IMR-90 (cell line): ENCODE results near the gene CHST8. TPM values are rescaled to one million over a fixed set of nuclear protein-coding genes. Genes with fewer than 3 reads are reported as not detected.

Experiments
- ATAC-seq: fragments of 200-7000 bp; cut with Tn5 transposase; 2 replicates; pipeline ENCODE4 v1.9.1; 2020; ENCODE audit warnings: low read depth, mild to moderate bottlenecking, moderate library complexity
- BruUV-seq: library from RNA; stranded (reverse); fragments of 400-500 nt; replicated peaks from 2 replicates; lab custom pipeline; 2021; lab: Mats Ljungman, UMichigan
- CTCF ChIA-PET: fragments of 300-600 bp; formaldehyde crosslinking; extraction: SDS; loops from one replicate; lab custom pipeline; 2021; ENCODE audit warnings: antibody characterized with exemption; lab: Yijun Ruan, JAX
- POLR2A ChIA-PET: fragments of 300-600 bp; sonication (Branson Sonifier 250); formaldehyde crosslinking; loops from one replicate; lab custom pipeline; 2022; ENCODE audit warnings: antibody characterized with exemption; ENCODE audit not compliant: unreplicated experiment; lab: Charles Lee
- DNase-seq: peaks from one replicate; pipeline ENCODE4 v3.0.0; 2013
- H2AFZ ChIP-seq: replicated peaks from 2 replicates; pipeline ENCODE3; 2013; ENCODE audit warnings: low read length, mild to moderate bottlenecking; ENCODE audit not compliant: poor library complexity
- H2AK5ac ChIP-seq: 2 replicates; pipeline ENCODE4 v1.6.1; 2013; ENCODE audit warnings: low read depth, low read length, inconsistent platforms
- H2AK9ac ChIP-seq: replicated peaks from 2 replicates; pipeline ENCODE3; 2013; ENCODE audit warnings: mild to moderate bottlenecking, low read depth, low read length, moderate library complexity; ENCODE audit not compliant: poor library complexity
- H2BK120ac ChIP-seq: 2 replicates; pipeline ENCODE4 v1.6.1; 2013; ENCODE audit warnings: low read depth, low read length, inconsistent platforms
- H2BK15ac ChIP-seq: 3 replicates; pipeline ENCODE4 v1.6.1; 2013; ENCODE audit warnings: low read depth, low read length, inconsistent platforms
- H2BK20ac ChIP-seq: 2 replicates; pipeline ENCODE4 v1.6.1; 2013; ENCODE audit warnings: low read depth, mild to moderate bottlenecking, inconsistent platforms, low read length, moderate library complexity
- H2BK5ac ChIP-seq: 2 replicates; pipeline ENCODE4 v1.6.1; 2013; ENCODE audit warnings: mild to moderate bottlenecking, low read depth, low read length, inconsistent platforms; ENCODE audit not compliant: poor library complexity, severe bottlenecking
- H3K14ac ChIP-seq: replicated peaks from 2 replicates; pipeline ENCODE4 v1.6.1; 2013; ENCODE audit warnings: low read depth, low read length, inconsistent platforms
- H3K18ac ChIP-seq: 2 replicates; pipeline ENCODE4 v1.6.1; 2013; ENCODE audit warnings: low read depth, low read length, control low read depth
- H3K23ac ChIP-seq: 2 replicates; pipeline ENCODE4 v1.6.1; 2013; ENCODE audit warnings: low read depth, low read length, inconsistent platforms
- H3K27ac ChIP-seq: 2 replicates; pipeline ENCODE4 v1.5.1; 2013; ENCODE audit warnings: mild to moderate bottlenecking, control low read depth, low read length; ENCODE audit not compliant: insufficient read depth
- H3K27me3 ChIP-seq: 2 replicates; pipeline ENCODE4 v1.6.1; 2013; ENCODE audit warnings: low read length; ENCODE audit not compliant: control insufficient read depth, insufficient read depth
- H3K36me3 ChIP-seq: 2 replicates; pipeline ENCODE4 v1.6.1; 2013; ENCODE audit warnings: low read length, mixed read lengths; ENCODE audit not compliant: control insufficient read depth, insufficient read depth
- H3K4ac ChIP-seq: 2 replicates; pipeline ENCODE4 v1.6.1; 2013; ENCODE audit warnings: low read depth, low read length, inconsistent platforms
- H3K4me1 ChIP-seq: 2 replicates; pipeline ENCODE4 v1.6.1; 2013; ENCODE audit warnings: low read length, mixed read lengths; ENCODE audit not compliant: control insufficient read depth, insufficient read depth
- H3K4me2 ChIP-seq: 2 replicates; pipeline ENCODE4 v1.6.1; 2013; ENCODE audit warnings: low read depth, mild to moderate bottlenecking, control low read depth, low read length, moderate library complexity
- H3K4me3 ChIP-seq: 2 replicates; pipeline ENCODE4 v1.5.1; 2013; ENCODE audit warnings: low read depth, mild to moderate bottlenecking, control low read depth, low read length, moderate library complexity; ENCODE audit not compliant: insufficient read depth
- H3K56ac ChIP-seq: 2 replicates; pipeline ENCODE4 v1.6.1; 2013; ENCODE audit warnings: low read length, inconsistent platforms; ENCODE audit not compliant: insufficient read depth; ENCODE audit errors: extremely low read depth
- H3K79me1 ChIP-seq, 2 experiments: 2 replicates each; pipeline ENCODE4 v1.6.1; 2013; ENCODE audit warnings: low read length in 2 of 2, inconsistent platforms in 1 of 2, low read depth in 1 of 2
- H3K9ac ChIP-seq: 2 replicates; pipeline ENCODE4 v1.6.1; 2013; ENCODE audit warnings: low read depth, low read length, control low read depth
- H3K9me1 ChIP-seq: 2 replicates; pipeline ENCODE4 v1.6.1; 2013; ENCODE audit warnings: low read length, inconsistent platforms; ENCODE audit not compliant: insufficient read depth
- H3K9me3 ChIP-seq: 2 replicates; pipeline ENCODE4 v1.6.1; 2013; ENCODE audit warnings: low read length; ENCODE audit not compliant: control insufficient read depth, insufficient read depth
- H4K20me1 ChIP-seq: 2 replicates; pipeline ENCODE4 v1.6.1; 2013; ENCODE audit warnings: low read length, inconsistent platforms; ENCODE audit not compliant: insufficient read depth
- H4K5ac ChIP-seq: 2 replicates; pipeline ENCODE4 v1.6.1; 2013; ENCODE audit warnings: mild to moderate bottlenecking, low read depth, low read length, control low read depth
- H4K8ac ChIP-seq, 2 experiments: 2 replicates each; pipeline ENCODE4 v1.6.1; 2013; ENCODE audit warnings: low read depth in 2 of 2, low read length in 2 of 2, control low read depth in 1 of 2, inconsistent platforms in 1 of 2
- H4K91ac ChIP-seq: 2 replicates; pipeline ENCODE4 v1.6.1; 2013; ENCODE audit warnings: low read depth, low read length, inconsistent platforms; ENCODE audit not compliant: insufficient read depth
- BHLHE40 ChIP-seq: fragments of 150-350 bp; IDR thresholded peaks from 2 replicates; pipeline ENCODE4 v1.6.1; 2016; ENCODE audit warnings: mild to moderate bottlenecking, low read depth, low read length
- CEBPB ChIP-seq: IDR thresholded peaks from 2 replicates; pipeline ENCODE4 v1.6.1; 2012; ENCODE audit warnings: low read depth, low read length, improper control_type of control experiment
- CHD1 ChIP-seq: IDR thresholded peaks from 2 replicates; pipeline ENCODE4 v1.6.1; 2012; ENCODE audit warnings: low read depth, low read length, improper control_type of control experiment
- CTCF ChIP-seq: conservative IDR thresholded peaks from 2 replicates; pipeline ENCODE4 v1.5.1; 2012; ENCODE audit warnings: mild to moderate bottlenecking, low read depth, low read length, improper control_type of control experiment
- FOS ChIP-seq: fragments of 150-350 bp; IDR thresholded peaks from 2 replicates; pipeline ENCODE4 v1.6.1; 2016; ENCODE audit warnings: low read depth, low read length
- MAFK ChIP-seq: IDR thresholded peaks from 2 replicates; pipeline ENCODE4 v1.6.1; 2012; ENCODE audit warnings: low read depth, low read length, improper control_type of control experiment
- MAZ ChIP-seq: IDR thresholded peaks from 2 replicates; pipeline ENCODE4 v1.6.1; 2012; ENCODE audit warnings: low read depth, mild to moderate bottlenecking, low read length, improper control_type of control experiment, moderate library complexity, borderline replicate concordance
- MXI1 ChIP-seq: IDR thresholded peaks from 2 replicates; pipeline ENCODE4 v1.6.1; 2012; ENCODE audit warnings: low read depth, mild to moderate bottlenecking, low read length, moderate library complexity, borderline replicate concordance
- NFE2L2 ChIP-seq: fragments of 150-350 bp; IDR thresholded peaks from 2 replicates; pipeline ENCODE4 v1.6.1; 2016; ENCODE audit warnings: low read depth, mild to moderate bottlenecking, low read length
- POLR2A ChIP-seq: IDR thresholded peaks from 2 replicates; pipeline ENCODE4 v1.6.1; 2012; ENCODE audit warnings: mild to moderate bottlenecking, low read depth, low read length
- RAD21 ChIP-seq: IDR thresholded peaks from 2 replicates; pipeline ENCODE4 v1.6.1; 2012; ENCODE audit warnings: low read length, improper control_type of control experiment
- RCOR1 ChIP-seq: IDR thresholded peaks from 2 replicates; pipeline ENCODE4 v1.6.1; 2012; ENCODE audit warnings: mild to moderate bottlenecking, low read length, improper control_type of control experiment; ENCODE audit not compliant: insufficient replicate concordance
- RFX5 ChIP-seq: IDR thresholded peaks from 2 replicates; pipeline ENCODE4 v1.8.0; 2012; ENCODE audit warnings: low read depth, mild to moderate bottlenecking, low read length, moderate library complexity
- SMC3 ChIP-seq: fragments of 150-350 bp; IDR thresholded peaks from 2 replicates; pipeline ENCODE4 v1.6.1; 2016; ENCODE audit warnings: low read depth, mild to moderate bottlenecking, antibody characterized with exemption, low read length, moderate library complexity
- USF2 ChIP-seq: fragments of 150-350 bp; IDR thresholded peaks from 2 replicates; pipeline ENCODE4 v1.6.1; 2017; ENCODE audit warnings: mild to moderate bottlenecking, antibody characterized with exemption, low read length, low read depth
- WGBS, 2 experiments: methylation state at CpG; one replicate each; pipeline versions ENCODE4 v1.1.5 to v1.1.7; 2013; ENCODE audit warnings: missing lambda C conversion rate in 2 of 2; ENCODE audit not compliant: insufficient read length in 1 of 2; ENCODE audit errors: extremely low coverage in 2 of 2; 5-methylcytosine and 5-hydroxymethylcytosine counted together
- dilution Hi-C: fragments of 300-500 bp; cut with HindIII; formaldehyde crosslinking; loops from one replicate; pipeline ENCODE4 v1.14.3; 2018; ENCODE audit warnings: low sequenced_read_pairs; ENCODE audit not compliant: unreplicated experiment
- in situ Hi-C: fragments of 300-500 bp; cut with MboI; formaldehyde crosslinking; loops from 3 replicates; pipeline ENCODE4 v1.14.3; 2019; ENCODE audit warnings: low sequenced_read_pairs, inconsistent platforms, mixed read lengths
- intact Hi-C: fragments of 100-400 bp; cut with micrococcal nuclease; formaldehyde crosslinking; loops from 2 replicates; pipeline ENCODE4 v1.10.0; 2022
- polyA plus RNA-seq, 3 experiments: library from polyadenylated mRNA; depleted of rRNA; stranded (reverse); fragments of >200 nt; gene quantifications; 2 replicates each; pipeline ENCODE4 v1.2.3, GENCODE V29; 2012; ENCODE audit warnings: low replicate concordance in 1 of 3
- total RNA-seq: library from RNA; depleted of rRNA; stranded (reverse); fragments of >200 nt; gene quantifications from 2 replicates; pipeline ENCODE4 v1.2.3, GENCODE V29; 2012
- TF ChIP-seq, protein P1 (sequence below): fragments of 150-350 bp; IDR thresholded peaks from 2 replicates; pipeline ENCODE4 v1.6.1; 2016; ENCODE audit warnings: low read depth, mild to moderate bottlenecking, low read length, moderate library complexity, borderline replicate concordance

CHST8 gene
- total and polyA plus RNA-seq, 2 of the 4 experiments (the other 2 are of a cell fraction), result not detected

DNA sequence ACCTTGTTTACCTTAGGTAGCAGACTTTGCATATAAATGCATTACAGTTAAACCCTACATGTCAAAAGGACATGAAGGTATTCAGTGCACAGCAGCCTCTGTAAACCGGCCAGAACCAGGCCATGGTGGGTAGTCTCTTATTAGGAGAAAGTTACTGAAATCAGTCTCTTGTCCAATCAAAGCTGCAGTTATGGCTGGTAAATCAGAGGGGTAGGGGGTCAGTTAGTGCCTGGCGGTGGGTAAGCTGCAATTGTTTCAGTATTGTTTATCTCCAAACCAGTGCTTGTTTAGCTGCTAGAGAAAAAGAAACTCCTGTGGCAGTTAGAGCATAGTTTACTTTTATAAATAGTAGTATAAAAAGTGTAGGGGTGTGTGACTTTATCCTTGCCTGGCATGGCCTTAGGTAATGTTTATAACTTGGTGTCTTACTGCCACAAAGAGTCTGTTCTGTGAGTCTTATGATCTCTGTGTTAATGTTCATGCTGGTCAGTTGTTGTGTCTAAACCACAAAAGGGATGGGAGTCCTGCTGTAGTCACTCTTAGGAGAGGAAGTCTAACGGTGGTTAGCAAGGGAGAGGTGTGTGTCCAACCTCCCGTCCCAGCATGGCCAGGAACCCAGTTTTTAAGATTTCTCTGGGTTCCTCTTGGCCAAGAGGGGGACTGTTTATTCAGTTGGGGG lies 28.0 kb downstream of the CHST8 start:
- H3K4me2 ChIP-seq, result no peak overlapping the region
- no peak overlapping the region for H3K27ac ChIP-seq
- H4K5ac ChIP-seq, result no peak overlapping the region
- no peak overlapping the region for H2AK9ac ChIP-seq
- no peak overlapping the region for H2BK5ac ChIP-seq
- dilution Hi-C loops, result no loop called here
- no peak overlapping the region for H2BK15ac ChIP-seq
- H3K4me1 ChIP-seq, result no peaks in the 10 kb centered on the region
- WGBS, 2 experiments, result no CpG with 5 or more reads among the region's 4 CpGs
- no peak overlapping the region for H2AK5ac ChIP-seq
- no peak overlapping the region for H4K8ac ChIP-seq
- no peaks in the 10 kb centered on the region for H3K79me1 ChIP-seq
- H3K18ac ChIP-seq, result no peak overlapping the region
- no peaks in the 10 kb centered on the region for H3K9me3 ChIP-seq
- H2AFZ ChIP-seq, result no peak overlapping the region
- H3K14ac ChIP-seq, result no peak overlapping the region
- ChIA-PET CTCF (no interaction called here), POLR2A (no interaction called here)
- no peak for DNase-seq
- no peak overlapping the region for H3K9ac ChIP-seq
- H4K91ac ChIP-seq, result no peak overlapping the region
- intact Hi-C loops, result no loop called here
- no peak for TF ChIP-seq NFE2L2
- TF ChIP-seq RCOR1, result no peak
- TF ChIP-seq CHD1, result no peak
- no peak for TF ChIP-seq BHLHE40
- no peak for TF ChIP-seq MAZ
- TF ChIP-seq USF2, result no peak
- no peak for TF ChIP-seq CTCF
- TF ChIP-seq MXI1, result no peak
- no peak for TF ChIP-seq SMC3
- TF ChIP-seq CEBPB, result no peak
- no peak for TF ChIP-seq RFX5
- TF ChIP-seq, protein P1, sequence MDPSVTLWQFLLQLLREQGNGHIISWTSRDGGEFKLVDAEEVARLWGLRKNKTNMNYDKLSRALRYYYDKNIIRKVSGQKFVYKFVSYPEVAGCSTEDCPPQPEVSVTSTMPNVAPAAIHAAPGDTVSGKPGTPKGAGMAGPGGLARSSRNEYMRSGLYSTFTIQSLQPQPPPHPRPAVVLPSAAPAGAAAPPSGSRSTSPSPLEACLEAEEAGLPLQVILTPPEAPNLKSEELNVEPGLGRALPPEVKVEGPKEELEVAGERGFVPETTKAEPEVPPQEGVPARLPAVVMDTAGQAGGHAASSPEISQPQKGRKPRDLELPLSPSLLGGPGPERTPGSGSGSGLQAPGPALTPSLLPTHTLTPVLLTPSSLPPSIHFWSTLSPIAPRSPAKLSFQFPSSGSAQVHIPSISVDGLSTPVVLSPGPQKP, result no peak
- no peak for TF ChIP-seq RAD21
- no peak for TF ChIP-seq POLR2A
- no peak for TF ChIP-seq FOS
- no peak for TF ChIP-seq MAFK
- no peak for ATAC-seq
- H3K36me3 ChIP-seq, result no peaks in the 10 kb centered on the region
- no peak overlapping the region for H2BK20ac ChIP-seq
- no peak overlapping the region for H3K23ac ChIP-seq
- H3K9me1 ChIP-seq, result no peaks in the 10 kb centered on the region
- no peaks in the 10 kb centered on the region for H4K20me1 ChIP-seq
- H3K56ac ChIP-seq, result no peak overlapping the region
- H3K27me3 ChIP-seq, result no peaks in the 10 kb centered on the region
- in situ Hi-C loops, result no loop called here
- no peak overlapping the region for H3K4ac ChIP-seq
- H3K4me3 ChIP-seq, result no peak overlapping the region
- BruUV-seq, result no TSS peak
- H2BK120ac ChIP-seq, result no peak overlapping the region
